ENCODE results near the gene PDHA2. TPM values are rescaled to one million over a fixed set of nuclear protein-coding genes. Genes with fewer than 3 reads are reported as not detected.

PDHA2 gene
- total RNA-seq = not detected in 2 replicates

DNA sequence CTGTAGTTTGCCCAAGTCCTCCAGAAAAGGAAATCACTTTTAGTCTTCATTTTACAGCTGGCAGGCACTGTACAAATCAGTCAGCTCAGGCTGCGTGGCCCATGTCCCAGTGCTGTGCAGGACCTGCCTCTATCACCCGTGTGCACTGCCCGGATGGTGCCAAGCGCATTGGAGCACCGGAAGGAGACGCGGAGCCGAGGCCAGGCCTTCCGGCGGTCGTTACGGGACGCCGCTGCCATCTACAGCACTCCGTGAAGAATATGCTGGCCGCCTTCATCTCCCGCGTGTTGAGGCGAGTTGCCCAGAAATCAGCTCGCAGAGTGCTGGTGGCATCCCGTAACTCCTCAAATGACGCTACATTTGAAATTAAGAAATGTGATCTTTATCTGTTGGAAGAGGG lies at the start of gene PDHA2:
PDHA2 (plus strand) TSS at position 203 of the 400 bp plus-strand sequence; CDS start at position 261, 58 bp downstream.

Small RNAs within 50 kb of the gene (small RNA-seq; reads per million reads assigned to genes)
- gene RNU6-1059P = not detected

Measured in hair follicle dermal papilla cell (primary cell).